ENCODE measurements around the gene SCGB3A1.

DNA sequence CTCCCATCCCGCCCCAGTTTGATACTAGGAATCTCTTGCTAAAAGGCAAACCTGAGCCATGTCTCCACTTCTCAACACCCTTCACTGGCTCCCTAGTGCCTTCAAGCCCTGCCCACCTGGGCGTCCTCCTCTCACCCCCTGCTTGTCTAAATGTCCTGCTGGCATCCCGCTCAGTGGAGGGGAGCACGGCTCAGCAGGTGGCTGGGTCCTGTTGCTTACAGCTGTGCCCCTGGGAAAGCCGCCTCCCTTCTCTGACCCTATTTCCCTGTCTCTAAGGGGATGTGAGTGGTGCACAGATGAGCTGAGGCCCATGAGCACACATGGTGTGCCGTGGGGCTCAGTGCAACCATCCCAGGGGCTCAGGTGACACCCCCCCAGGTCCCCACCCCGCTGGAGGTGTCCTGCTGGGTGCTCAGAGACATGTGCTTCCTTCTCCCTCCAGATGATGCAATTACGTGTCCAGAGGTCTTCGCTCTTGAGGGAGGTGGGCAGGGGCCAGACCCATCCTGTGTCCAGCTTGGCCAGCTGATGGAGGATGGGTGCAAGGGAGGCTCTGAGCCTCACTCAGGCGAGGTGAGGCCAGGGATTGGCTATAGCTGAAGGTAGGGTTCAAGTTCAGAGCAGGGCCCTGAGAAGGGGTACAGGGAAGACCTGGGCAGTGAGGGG lies 34.0 kb upstream of the SCGB3A1 start:
- TF ChIP-seq CTCF (IDR thresholded peaks at IDR 0.05) (no peak), POLR2A (IDR thresholded peaks at IDR 0.05) (no peak), POLR2AphosphoS5 (IDR thresholded peaks at IDR 0.05) (no peak)

Measured in prostate gland (tissue), 2 donors.